COR-L47 (cell line): ENCODE results near the gene TNFRSF9.

ENCODE experiments used
- DNase-seq: peaks from one replicate; lab custom pipeline; 2025; lab: John Stamatoyannopoulos, UW

TNFRSF9 gene

DNA sequence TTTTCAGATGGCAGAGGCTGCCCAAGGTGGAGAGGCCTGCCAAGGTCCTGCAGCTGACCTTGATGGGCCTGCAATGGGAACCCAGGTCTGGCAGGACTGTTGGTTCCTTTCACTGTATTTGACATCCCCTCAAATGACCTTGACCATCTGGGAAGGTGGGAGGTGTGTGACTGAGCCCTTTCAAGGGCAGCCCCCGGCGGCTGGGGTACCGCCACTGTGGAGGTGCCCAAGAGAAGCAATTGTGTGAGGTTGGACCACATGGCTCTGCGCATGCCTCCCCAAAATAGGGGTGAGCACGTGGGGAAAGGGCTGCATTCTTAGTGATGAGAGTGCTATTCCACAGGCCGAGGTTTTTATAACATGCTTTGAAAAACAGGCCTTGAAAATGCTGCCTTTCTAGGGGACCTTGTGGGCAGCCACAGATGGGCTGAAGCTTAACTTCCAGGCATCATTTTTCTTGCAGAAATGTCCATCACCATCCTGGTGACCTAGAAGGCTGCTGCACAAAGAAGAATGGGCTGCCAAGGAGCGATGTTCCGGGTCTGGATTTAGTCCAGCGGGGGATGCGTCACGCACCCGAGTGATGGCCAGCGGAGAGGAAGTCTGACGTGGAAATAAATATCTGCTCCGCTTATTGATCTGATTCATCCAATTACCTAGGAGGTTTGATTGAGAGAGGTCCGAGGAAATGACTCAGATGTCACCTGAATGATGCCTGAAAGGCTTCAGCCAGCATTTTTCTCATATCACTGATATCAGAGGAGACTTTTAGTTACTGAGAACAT is 71.3 kb downstream of the TNFRSF9 start:
- DNase-seq: no peak

DNA sequence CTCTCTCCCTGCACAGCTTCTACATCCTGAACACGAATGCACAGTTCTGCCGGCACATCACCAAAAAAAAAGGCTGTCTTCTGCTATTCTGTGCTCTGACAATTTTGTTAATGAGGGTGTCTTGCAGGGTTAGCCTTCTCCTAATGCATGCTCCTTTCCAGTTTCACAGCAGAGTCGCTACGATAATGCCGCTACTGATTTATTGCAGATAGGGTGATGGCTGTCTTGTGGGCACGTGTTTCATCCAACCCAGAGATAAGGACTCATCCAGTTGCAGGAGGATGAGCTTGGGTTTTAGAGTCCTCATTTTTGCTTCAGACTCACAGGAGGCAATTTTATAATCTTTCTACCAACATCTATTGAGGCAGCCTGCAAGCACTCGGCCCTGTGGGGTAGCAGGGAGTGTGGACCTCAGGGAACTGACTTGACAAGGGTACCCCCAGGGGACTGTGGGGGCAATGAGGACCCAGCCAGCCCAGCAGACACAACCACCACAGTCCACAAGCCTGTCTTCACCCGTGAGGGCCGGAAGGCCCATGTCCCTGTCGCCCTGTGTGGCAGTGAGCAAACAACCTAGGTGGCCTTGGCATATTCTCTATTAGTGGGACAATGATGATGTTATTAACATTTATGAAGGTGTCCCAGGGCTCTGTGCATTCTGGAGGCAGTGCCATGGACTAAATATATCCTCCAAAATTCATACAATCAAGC is 72.4 kb downstream of the TNFRSF9 start:
- DNase-seq: no peak

DNA sequence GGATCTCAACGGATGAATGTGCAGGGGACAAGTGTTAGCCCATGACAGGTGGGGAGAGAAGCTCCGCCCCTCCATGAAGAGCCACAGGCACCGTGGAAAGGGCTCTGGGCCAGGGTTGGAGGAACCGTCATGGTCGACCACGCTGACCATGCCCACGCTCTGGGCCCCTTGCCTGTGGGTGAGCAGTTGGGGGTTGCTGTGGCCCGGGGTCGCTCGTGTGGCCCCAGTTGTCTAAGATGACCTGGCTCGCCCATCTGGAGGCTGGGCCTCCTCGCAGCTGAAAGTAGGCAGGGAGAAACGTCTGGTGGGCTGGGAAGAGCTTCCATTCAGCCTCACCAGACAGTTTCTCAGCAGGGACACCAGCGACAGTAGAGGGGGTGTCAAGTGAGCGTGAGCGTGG is 74.7 kb downstream of the TNFRSF9 start:
- no peak for DNase-seq
